Mesenteric fat pad (tissue), 1 donor: Measurements from ENCODE around the gene UBE2H. TPM values are rescaled to one million over a fixed set of nuclear protein-coding genes. Genes with fewer than 3 reads are reported as not detected.

ENCODE experiments used
- DNase-seq: peaks from one replicate; pipeline ENCODE4 v3.0.0-alpha.2; 2020; ENCODE audit warnings: low spot score
- total RNA-seq: library from RNA; stranded (reverse); fragmentation: NEBNext Ultra II Directional; extraction: Animal tissue kit (Norgen Biotek cat#: 25700); gene quantifications from one replicate; pipeline ENCODE4 v1.2.1, GENCODE V29; 2021
- donor health status: DM: yes; HTN: yes; CAD: no.

The UBE2H gene
- total RNA-seq, 1 donor from 2014 or later = 117 TPM

GRCh38 chr7:129789652-129790051 lies 163.1 kb downstream of the UBE2H start:
- no peak for DNase-seq

DNA sequence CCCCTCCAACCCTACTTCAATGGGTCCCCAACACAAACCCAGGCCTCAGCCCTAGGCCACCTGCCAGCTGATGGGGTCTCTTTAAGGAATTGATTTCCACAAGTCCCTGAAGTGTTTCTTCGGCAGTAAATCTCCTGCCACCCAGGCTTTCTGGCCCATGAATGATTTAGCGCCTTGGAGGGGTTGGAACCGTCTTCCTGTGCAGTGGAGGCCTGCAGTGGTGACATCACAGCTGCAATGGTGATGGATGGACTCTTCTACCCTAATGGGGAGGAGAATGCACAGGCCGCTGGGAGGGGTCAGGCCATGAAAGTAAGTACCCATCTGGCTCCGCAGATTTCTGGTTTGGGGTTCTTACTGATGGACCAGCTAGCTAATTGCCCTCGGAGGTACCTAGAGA lies 163.8 kb downstream of the UBE2H start:
- DNase-seq = no peak

DNA sequence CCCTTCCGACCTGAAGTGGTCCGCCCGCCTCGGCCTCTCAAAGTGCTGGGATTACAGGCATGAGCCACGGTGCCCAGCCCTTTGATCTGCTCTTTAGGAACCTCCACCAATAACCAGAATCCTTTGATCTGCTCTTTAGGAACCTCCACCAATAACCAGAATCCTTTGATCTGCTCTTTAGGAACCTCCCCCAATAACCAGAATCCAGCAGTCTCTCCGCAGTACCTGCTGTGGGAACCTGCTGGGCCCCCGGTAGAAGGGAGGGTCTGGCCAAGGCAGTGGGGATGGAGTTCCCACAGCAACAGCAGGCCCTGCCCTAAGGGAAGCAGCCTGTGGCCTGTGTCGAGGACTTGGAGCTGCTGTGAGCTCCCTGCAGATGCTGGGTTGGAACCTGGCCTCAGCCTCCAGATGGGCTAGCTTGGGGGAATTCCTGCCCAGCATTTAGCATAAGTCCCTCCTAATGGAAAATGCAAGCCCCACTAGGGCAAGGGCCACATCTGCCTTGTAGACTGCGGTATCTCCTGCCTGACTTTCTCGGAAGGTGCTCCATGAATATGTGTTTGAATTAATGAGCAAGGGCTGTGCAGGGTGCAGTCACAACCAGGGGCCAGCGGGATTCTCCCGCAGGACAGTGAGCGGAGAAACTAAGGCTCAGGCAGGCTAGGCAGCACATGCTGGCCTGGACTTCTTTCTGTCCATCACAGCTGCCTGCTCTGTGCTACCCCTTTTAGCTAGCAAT lies 165.8 kb downstream of the UBE2H start:
- DNase-seq = no peak

DNA sequence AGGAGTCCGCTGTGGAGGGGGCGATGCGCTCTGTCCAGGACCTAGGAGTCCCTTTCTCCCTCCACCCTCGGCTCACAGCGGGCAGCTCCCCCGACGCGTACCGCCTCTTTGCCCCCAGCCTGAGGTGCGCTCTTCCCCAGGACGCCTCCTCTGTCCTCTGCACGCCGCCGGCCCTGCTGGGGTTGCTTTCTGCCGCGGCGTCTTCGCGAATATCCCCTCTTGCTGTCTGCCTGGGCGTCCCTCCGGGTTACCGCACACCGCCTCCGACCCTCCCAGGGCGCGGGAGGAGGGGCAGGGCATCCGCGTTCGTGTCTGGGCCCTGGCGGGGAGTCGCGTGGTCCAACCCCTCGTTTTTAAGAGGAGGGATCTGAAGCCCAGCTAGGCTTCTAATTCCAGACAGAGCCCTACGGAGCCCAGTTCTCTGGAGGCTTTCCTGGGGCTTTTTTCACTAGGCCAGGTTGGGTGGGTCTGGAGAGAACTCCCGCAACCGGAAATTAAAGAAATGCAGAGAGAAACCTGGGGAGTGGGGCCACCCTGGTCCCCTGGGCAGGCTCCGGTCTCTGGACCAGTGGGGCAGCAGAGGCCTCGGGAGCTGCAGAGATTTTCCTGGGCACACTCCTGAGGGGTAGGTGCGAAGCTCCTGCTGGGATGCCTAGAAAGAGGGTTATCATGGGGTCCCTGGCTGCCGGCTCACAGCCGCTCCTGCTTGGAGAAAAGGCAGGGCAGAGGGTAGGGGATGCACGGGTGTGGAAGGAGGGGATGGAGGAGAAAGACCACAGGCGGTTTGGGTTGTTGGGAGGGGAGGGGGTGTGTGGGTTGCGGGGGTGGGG lies 166.9 kb downstream of the UBE2H start:
- no peak for DNase-seq

DNA sequence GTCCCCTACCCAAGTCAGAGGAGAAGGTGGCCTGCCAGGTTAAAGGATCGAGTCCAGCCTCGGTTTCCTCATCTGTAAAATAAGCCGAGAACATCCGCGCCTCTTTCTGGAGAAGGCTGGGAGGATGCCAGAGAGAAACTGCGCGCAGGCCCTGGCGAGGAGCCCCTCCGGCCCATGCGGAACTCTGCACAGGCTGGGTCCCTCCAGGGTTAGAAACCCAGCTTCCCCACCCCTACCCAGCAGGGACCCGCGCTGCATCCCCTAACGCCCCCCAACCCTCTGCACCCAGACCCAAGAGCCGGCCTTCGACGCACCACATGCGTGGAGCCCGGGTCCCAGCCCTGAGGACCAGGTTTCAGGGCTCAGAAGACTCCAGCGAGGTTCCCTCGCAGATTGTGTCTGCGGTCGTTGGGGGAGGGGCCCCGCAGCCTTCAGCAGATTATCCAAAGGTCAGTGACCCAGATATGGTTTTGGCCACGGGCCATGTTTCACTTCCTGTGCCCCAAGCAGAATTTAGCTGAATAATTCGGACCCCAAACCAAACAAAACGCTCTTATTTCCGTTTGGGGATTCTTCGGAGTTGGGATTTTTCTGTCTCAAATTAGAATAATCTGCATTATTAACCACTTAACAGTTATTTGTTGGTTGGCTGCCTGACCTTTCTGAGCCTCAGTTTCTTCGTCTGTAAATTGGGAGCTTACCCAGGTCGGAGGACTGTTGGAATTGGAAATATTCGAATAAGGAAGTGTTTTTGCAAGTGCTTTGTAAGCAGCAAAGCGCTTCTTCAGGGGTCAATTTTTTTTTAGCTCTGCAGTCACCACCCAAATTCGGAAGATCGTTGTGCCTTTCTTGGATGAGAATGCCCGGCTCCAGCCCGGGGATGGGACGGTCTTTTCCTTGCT lies 167.7 kb downstream of the UBE2H start:
- no peak for DNase-seq

DNA sequence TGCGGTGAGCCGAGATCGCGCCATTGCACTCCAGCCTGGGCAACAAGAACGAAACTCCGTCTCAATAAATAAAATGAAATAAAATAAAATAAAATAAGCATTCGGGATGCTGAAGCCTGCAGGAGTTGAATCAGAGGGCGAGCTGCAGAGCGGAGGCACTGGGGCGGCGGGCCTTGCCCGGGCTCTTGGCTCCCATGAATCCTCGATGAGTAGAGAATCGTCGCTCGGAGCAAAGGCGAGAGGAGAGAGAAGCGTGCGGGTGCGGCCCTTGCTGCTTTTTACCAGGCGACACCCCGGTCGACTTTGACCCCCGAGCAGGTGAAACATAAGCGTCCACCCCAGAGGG lies 168.3 kb downstream of the UBE2H start:
- DNase-seq = no peak

DNA sequence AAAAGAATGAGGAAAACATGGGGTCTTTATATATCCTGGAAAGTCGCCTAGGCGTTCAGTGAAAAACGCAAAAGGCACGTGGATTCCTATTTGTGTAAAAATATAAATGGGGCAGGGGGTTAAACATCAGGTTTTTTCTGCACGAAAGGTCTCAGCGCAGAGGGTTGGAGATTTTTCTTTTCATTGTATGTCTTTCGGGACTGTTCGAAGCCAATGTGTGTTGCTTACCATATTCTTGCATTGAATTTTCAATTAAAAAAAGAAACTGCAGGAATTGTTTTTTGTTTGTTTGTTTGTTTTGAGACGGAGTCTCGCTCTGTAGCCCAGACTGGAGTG lies 169.2 kb downstream of the UBE2H start:
- no peak for DNase-seq

GRCh38 chr7:129782818-129783583 lies 169.8 kb downstream of the UBE2H start:
- DNase-seq = no peak

DNA sequence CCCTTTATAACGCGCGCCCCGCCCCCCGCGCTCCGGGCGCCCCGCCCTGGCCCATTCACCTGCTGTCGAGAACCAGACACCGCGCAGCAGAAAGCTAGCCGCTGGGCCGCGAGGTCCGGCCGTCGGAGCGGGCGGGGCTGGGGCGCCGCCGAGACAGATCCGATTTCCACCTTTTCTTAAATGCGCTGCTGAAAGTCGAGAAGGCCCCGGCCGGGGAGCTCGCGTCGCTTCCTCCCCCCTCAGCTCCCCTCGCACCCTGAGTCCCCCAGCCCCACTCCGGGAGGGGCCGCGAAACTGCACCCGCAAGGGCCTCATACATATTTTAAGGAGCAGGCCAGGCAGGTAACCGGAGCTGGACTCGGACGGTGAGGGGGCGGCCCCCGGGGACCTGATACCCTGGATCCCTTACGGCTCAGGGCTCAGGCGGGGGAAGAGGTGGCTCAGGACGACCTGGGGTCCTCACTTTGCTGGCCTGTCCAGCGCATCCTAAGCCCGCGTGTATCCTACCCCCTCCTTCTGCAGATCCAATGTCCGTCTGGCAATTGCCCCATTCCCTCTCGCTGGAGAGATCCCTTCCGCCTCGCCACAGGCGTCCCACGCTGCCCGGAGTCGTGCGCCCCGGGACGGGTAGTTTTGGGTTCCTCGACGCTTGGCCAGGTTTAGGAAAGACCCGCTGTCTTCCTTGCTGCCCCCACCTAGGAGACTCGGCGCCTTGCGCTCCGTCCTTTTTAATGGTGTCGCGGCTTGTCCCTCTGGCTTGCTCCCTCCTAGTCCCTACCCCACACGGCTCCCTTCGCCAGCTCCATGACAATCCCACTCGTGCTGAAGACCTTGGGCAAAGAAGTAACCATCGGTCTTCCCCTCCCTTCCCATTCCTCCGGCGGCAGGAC lies 170.6 kb downstream of the UBE2H start:
- DNase-seq = no peak

DNA sequence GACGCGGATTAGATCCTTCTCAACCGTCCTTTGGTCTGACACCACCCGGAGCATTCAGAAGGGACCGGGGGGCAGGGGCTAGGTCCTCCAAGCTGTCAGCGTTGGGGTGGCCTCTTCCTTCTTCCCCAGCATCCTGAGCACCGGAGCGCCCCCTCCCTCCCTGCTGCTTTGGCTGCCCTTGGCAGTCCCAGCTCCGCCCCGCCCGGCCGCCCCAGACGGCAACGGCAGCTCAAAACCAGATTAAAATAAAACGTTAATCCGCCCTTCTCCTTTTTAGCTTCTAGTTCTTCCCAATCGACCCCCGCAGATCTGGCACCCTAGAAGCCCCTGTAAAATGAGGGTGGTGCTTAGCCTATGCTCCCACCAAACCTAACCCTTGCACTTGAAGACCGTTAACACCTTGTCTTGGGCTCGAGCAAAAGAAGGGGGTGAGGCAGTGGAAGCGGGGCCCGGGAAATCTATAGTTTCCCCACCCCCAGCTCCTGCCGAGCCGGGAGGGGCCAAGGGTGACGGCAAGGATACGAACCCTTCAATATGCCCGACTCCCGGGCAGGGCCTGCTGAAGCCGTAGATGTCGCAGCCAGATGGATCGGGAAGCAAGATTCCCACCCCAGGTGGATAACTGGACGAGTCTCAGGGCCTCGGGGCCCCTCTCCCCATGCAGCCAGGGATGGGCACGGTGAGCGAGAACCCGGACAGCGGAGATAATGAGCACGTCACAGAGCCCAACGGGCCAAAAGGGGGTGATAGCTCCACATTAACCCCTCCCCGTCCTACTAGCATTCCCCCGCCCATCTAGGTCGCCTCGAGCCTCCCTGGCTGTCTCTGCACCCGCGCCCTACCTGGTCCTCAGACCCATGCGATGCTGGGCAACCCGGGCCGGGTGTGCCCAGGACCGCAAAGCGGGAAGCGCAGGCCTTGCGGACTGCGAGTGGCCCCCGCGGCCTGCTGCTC lies 171.5 kb downstream of the UBE2H start:
- DNase-seq = no peak

Other genes with a start within 250 kb of the UBE2H start
- 16.4 TPM for gene ZC3HC1, start 98.4 kb upstream of the UBE2H start, total RNA-seq
- gene KLHDC10, start 117.6 kb upstream of the UBE2H start, total RNA-seq = 30.6 TPM